Measurements from ENCODE around the gene USP49.

DNA sequence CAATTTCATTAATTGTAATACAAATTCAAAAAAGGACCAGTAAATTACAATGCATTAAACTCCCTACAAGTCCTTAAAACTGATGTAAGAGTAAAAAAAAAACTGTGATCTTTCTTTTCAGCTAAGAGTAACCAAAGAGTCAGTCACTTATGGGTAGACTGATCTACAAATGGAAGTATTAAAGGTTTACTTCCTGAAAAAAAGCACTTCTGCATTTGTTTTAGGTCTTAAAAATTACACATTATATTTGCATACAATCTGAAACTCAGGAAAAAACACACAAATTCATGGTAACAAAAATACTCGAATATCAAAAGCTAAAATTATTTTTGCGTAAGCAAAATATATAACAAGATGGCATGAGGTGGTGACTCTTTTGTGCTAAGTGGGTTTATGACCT is 23.5 kb downstream of the USP49 start:
- no peak for TF ChIP-seq POLR2A (IDR thresholded peaks at IDR 0.05; ENCODE audit: low read depth, low read length)
- no peak for TF ChIP-seq TAF1 (IDR thresholded peaks at IDR 0.05; ENCODE audit: low read depth, low read length)
- TF ChIP-seq POLR2AphosphoS5 (IDR thresholded peaks at IDR 0.05; ENCODE audit: low read depth, low read length), result no peak
- no peak for TF ChIP-seq PAX5 (IDR thresholded peaks at IDR 0.05; ENCODE audit: insufficient read depth, low read length, severe bottlenecking)
- TF ChIP-seq POU2F2 (IDR thresholded peaks at IDR 0.05; ENCODE audit: low read depth, low read length), result no peak
- TF ChIP-seq SPI1 (IDR thresholded peaks at IDR 0.05; ENCODE audit: low read depth, low read length), result no peak

Measured in GM12891 (cell line).